Measurements from ENCODE around the gene SLCO1B1.

SLCO1B1 gene

DNA sequence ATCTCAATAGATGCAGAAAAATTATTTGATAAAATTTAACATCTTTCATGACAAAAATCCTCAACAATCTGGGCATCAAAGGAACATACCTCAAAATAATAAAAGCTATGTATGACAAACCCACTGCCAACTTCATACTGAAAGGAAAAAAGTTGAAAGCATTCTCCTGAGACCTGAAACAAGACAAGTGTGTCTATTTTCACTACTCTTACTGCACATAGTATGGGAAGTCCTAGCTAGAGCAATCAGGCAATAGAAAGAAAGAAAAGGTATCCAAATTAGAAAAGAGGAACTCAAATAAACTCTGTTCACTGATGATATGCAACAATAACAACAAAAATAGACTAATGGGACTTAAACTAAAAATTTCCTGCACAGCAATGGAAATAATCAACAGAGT lies 90.1 kb downstream of the SLCO1B1 start:
- FAIRE-seq: no peak

DNA sequence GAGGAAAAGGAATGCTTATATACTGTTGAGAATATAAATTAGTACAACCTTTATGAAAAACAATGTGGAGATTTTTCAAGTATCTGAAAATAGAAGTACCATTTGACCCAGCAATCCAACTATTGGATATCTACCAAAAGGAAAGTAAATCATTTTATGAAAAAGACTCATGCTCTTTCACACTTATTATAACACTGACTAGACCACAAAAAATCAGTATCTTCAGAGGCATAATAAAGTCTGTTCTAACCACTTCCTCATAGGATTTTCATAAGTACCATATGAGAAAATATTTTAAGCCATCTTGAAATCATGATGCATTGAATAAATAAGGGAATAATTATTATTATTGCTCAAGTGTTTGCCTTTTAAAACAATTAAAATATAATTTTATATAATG lies 90.8 kb downstream of the SLCO1B1 start:
- no peak for FAIRE-seq

GRCh38 chr12:21223930-21224329 lies 92.9 kb downstream of the SLCO1B1 start:
- no peak for FAIRE-seq

- no peak for FAIRE-seq
These were observed 103.4 kb downstream of the SLCO1B1 start for GRCh38 chr12:21234395-21234794.

GRCh38 chr12:21239866-21240265 lies 108.9 kb downstream of the SLCO1B1 start:
- no peak for FAIRE-seq

DNA sequence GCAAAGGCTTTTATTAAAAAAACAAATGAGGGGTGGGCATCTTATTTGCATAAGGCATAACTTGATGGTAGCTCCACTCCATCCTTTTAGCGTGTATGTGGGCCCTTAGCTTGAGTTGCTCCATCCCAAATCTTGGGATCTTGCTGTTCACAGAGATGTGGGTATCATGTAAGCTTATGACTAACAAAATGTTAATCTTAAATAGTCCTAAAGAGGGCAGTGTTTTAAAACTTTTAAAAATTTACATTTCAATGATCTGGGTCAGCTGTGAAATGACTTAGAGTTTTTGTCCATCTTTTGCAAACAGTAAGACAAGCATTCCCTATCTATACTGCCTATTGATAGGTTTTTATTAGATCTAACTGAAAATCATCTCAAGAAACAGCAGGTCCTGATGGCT lies 117.7 kb downstream of the SLCO1B1 start:
- FAIRE-seq: peak; percentile 50

GRCh38 chr12:21252070-21252469 lies 121.1 kb downstream of the SLCO1B1 start:
- FAIRE-seq: no peak

GRCh38 chr12:21257172-21257571 lies 126.2 kb downstream of the SLCO1B1 start:
- no peak for FAIRE-seq

- no peak for FAIRE-seq
These were observed 133.2 kb downstream of the SLCO1B1 start for GRCh38 chr12:21264232-21264631.

DNA sequence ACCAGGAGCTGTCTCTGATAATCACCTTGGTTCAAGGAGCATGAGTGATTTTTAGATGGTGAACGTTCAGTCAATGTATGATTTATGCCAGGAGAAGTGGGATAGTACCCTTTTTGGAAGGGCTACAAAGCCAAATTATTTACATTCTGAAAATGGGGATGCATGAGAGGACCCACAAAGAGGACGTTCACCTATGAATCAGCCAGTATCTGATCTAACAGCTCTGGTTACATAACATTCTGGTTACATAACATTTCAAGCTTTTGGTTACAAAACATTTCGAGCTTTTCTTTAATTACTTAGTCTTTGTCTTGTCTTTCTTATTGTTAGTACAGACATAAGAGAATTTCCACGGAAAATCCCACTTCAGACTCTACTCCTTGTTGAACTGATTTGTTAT lies 134.9 kb downstream of the SLCO1B1 start:
- no peak for FAIRE-seq

GRCh38 chr12:21276826-21277225 lies 145.8 kb downstream of the SLCO1B1 start:
- FAIRE-seq: no peak
